ENCODE measurements around the gene CD55.

The CD55 gene

GRCh38 chr1:207298636-207299398 is 22.7 kb upstream of the CD55 start:
- Histone ChIP-seq H3K9me2 (replicated peaks; ENCODE audit: low read depth, low read length) (no peaks in the 10 kb centered on the region), H3K36me3 (ENCODE audit: insufficient read depth, low read length) (no peaks in the 10 kb centered on the region), H3K79me2 (ENCODE audit: insufficient read depth, low read length) (no peaks in the 10 kb centered on the region), H3F3A (ENCODE audit: low read depth) (no peaks in the 10 kb centered on the region), H4K20me1 (ENCODE audit: insufficient read depth, low read length, poor library complexity, severe bottlenecking) (no peaks in the 10 kb centered on the region), H3K4me3 (ENCODE audit: low read length, poor library complexity, severe bottlenecking) (no peak overlapping the region), H3K9me3 (ENCODE audit: insufficient read depth, low read depth, low read length) (no peaks in the 10 kb centered on the region), H2AFZ (ENCODE audit: low read length) (no peak overlapping the region), H3K9ac (ENCODE audit: low read depth, low read length, poor library complexity, severe bottlenecking) (no peak overlapping the region), H3K4me2 (ENCODE audit: low read depth, low read length, poor library complexity, severe bottlenecking) (no peak overlapping the region), H3K4me1 (ENCODE audit: insufficient read depth, low read length, poor library complexity, severe bottlenecking) (no peaks in the 10 kb centered on the region), H3K27me3 (ENCODE audit: insufficient read depth, low read length, poor library complexity, severe bottlenecking) (no peaks in the 10 kb centered on the region)
- TF ChIP-seq CTCF (conservative IDR thresholded peaks at IDR 0.05; ENCODE audit: low read length) (no peak), EZH2phosphoT487 (IDR thresholded peaks at IDR 0.05; ENCODE audit: borderline replicate concordance) (no peak)

- H3K27me3 ChIP-seq (ENCODE audit: insufficient read depth, low read length, poor library complexity, severe bottlenecking), result no peaks in the 10 kb centered on the region
Measured at GRCh38 chr1:207300970-207301369, 20.5 kb upstream of the CD55 start.

GRCh38 chr1:207302618-207303393 is 18.7 kb upstream of the CD55 start:
- H3K4me2 ChIP-seq (ENCODE audit: low read depth, low read length, poor library complexity, severe bottlenecking), result no peak overlapping the region
- H3K79me2 ChIP-seq (ENCODE audit: insufficient read depth, low read length), result no peaks in the 10 kb centered on the region
- H2AFZ ChIP-seq (ENCODE audit: low read length), result no peak overlapping the region
- H3F3A ChIP-seq (ENCODE audit: low read depth), result no peaks in the 10 kb centered on the region
- H3K9me3 ChIP-seq (ENCODE audit: insufficient read depth, low read depth, low read length), result no peaks in the 10 kb centered on the region
- no peak overlapping the region for H3K4me3 ChIP-seq (ENCODE audit: low read length, poor library complexity, severe bottlenecking)
- H4K20me1 ChIP-seq (ENCODE audit: insufficient read depth, low read length, poor library complexity, severe bottlenecking), result no peaks in the 10 kb centered on the region
- H3K9me2 ChIP-seq (replicated peaks; ENCODE audit: low read depth, low read length), result no peaks in the 10 kb centered on the region
- no peak overlapping the region for H3K9ac ChIP-seq (ENCODE audit: low read depth, low read length, poor library complexity, severe bottlenecking)
- TF ChIP-seq EZH2phosphoT487 (IDR thresholded peaks at IDR 0.05; ENCODE audit: borderline replicate concordance), result no peak
- TF ChIP-seq CTCF (conservative IDR thresholded peaks at IDR 0.05; ENCODE audit: low read length), result no peak
- no peaks in the 10 kb centered on the region for H3K36me3 ChIP-seq (ENCODE audit: insufficient read depth, low read length)
- no peaks in the 10 kb centered on the region for H3K4me1 ChIP-seq (ENCODE audit: insufficient read depth, low read length, poor library complexity, severe bottlenecking)
- no peaks in the 10 kb centered on the region for H3K27me3 ChIP-seq (ENCODE audit: insufficient read depth, low read length, poor library complexity, severe bottlenecking)

More at GRCh38 chr1:207300970-207301369, 20.5 kb upstream of the CD55 start:
- TF ChIP-seq EZH2phosphoT487 (IDR thresholded peaks at IDR 0.05; ENCODE audit: borderline replicate concordance) (no peak), CTCF (conservative IDR thresholded peaks at IDR 0.05; ENCODE audit: low read length) (no peak)
- no peaks in the 10 kb centered on the region for H3K36me3 ChIP-seq (ENCODE audit: insufficient read depth, low read length)
- no peaks in the 10 kb centered on the region for H3K9me3 ChIP-seq (ENCODE audit: insufficient read depth, low read depth, low read length)
- H3K4me3 ChIP-seq (ENCODE audit: low read length, poor library complexity, severe bottlenecking), result no peak overlapping the region
- no peak overlapping the region for H2AFZ ChIP-seq (ENCODE audit: low read length)
- H3K4me2 ChIP-seq (ENCODE audit: low read depth, low read length, poor library complexity, severe bottlenecking), result no peak overlapping the region
- no peaks in the 10 kb centered on the region for H3K4me1 ChIP-seq (ENCODE audit: insufficient read depth, low read length, poor library complexity, severe bottlenecking)
- H4K20me1 ChIP-seq (ENCODE audit: insufficient read depth, low read length, poor library complexity, severe bottlenecking), result no peaks in the 10 kb centered on the region
- H3F3A ChIP-seq (ENCODE audit: low read depth), result no peaks in the 10 kb centered on the region
- H3K9me2 ChIP-seq (replicated peaks; ENCODE audit: low read depth, low read length), result no peaks in the 10 kb centered on the region
- no peak overlapping the region for H3K9ac ChIP-seq (ENCODE audit: low read depth, low read length, poor library complexity, severe bottlenecking)
- H3K79me2 ChIP-seq (ENCODE audit: insufficient read depth, low read length), result no peaks in the 10 kb centered on the region

All from Loucy (cell line).